Measurements from ENCODE around the gene MXRA7.
"Not testable (repeated sequence)": the region's sequence is repeated elsewhere in the genome, so short reads cannot be mapped to it uniquely, and the experiment has no call there.

Gene MXRA7

DNA sequence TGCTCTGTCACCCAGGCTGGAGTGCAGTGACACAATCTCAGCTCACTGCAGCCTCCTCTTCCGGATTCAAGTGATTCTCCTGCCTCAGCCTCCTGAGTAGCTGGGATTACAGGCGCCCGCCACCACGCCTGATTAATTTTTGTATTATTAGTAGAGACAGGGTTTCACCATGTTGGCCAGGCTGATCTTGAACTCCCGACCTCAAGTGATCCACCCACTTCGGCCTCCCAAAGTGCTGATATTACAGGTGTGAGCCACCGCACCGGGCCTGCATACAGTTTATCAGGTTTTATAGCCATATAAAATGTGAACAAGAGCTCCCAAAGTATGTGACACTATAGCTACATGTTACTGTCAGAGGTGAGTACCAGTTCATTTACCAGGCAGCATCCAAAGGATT lies 12.2 kb upstream of the MXRA7 start:
- not testable (repeated sequence) for H3K4me3 ChIP-seq (ENCODE audit: low read length); H3K27me3 ChIP-seq (ENCODE audit: control insufficient read depth, insufficient read depth, low read length); H3K9me3 ChIP-seq (replicated peaks; ENCODE audit: low read length); H3K9ac ChIP-seq (ENCODE audit: low read depth, low read length); H3K4me2 ChIP-seq (ENCODE audit: low read length)
- H3K36me3 ChIP-seq (ENCODE audit: insufficient read depth, low read length): peaks cover 66% of the 10 kb centered on the region
- peaks cover 20% of the 10 kb centered on the region for H3K4me1 ChIP-seq (ENCODE audit: control insufficient read depth, insufficient read depth, low read length)

DNA sequence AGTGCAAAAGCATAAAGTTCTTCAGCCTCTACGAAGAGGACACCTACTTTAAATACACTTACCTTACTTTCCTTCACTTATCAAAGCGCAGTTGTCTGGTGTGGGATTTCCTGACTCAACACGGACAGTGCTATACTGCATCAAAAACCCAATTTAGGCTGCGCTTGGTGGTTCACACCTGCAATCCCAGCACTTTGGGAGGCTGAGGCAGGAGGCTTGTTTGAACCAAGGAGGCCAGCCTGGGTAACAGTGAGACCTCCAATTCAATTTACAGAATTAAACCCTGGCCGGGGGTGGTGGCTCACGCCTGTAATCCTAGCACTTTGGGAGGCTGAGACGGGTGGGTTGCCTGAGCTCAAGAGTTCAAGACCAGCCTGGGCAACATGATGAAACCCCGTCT lies 11.5 kb upstream of the MXRA7 start:
- no peak overlapping the region for H3K4me3 ChIP-seq (ENCODE audit: low read length)
- no peak overlapping the region for H3K9ac ChIP-seq (ENCODE audit: low read depth, low read length)
- H3K27me3 ChIP-seq (ENCODE audit: control insufficient read depth, insufficient read depth, low read length): no peaks in the 10 kb centered on the region
- H3K4me1 ChIP-seq (ENCODE audit: control insufficient read depth, insufficient read depth, low read length): peaks cover 16% of the 10 kb centered on the region
- no peaks in the 10 kb centered on the region for H3K9me3 ChIP-seq (replicated peaks; ENCODE audit: low read length)
- no peak overlapping the region for H3K4me2 ChIP-seq (ENCODE audit: low read length)
- H3K36me3 ChIP-seq (ENCODE audit: insufficient read depth, low read length): peaks cover 70% of the 10 kb centered on the region

DNA sequence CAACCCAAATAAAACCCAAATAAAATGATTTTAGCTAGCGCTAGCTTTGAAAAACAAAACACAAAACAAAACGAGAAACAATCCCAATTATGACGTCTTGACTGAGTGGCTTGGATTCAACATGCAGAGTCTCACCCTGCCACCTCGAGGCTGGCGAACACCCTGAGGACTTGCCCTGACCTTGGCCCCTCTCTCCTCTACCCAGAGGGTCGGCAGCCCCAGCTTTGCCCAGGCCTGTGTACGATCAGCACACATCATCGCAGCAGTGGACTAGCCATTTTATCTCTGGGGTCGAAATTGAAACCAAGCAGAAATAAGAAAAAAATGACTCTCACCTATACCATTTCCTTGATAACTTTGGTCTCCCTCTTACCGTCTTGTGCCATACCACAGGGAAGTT lies 10.7 kb upstream of the MXRA7 start:
- Histone ChIP-seq H3K9ac (ENCODE audit: low read depth, low read length) (no peak overlapping the region), H3K27me3 (ENCODE audit: control insufficient read depth, insufficient read depth, low read length) (no peaks in the 10 kb centered on the region), H3K36me3 (ENCODE audit: insufficient read depth, low read length) (peaks cover 73% of the 10 kb centered on the region), H3K4me1 (ENCODE audit: control insufficient read depth, insufficient read depth, low read length) (peaks cover 25% of the 10 kb centered on the region), H3K4me2 (ENCODE audit: low read length) (no peak overlapping the region), H3K9me3 (replicated peaks; ENCODE audit: low read length) (no peaks in the 10 kb centered on the region), H3K4me3 (ENCODE audit: low read length) (no peak overlapping the region)

DNA sequence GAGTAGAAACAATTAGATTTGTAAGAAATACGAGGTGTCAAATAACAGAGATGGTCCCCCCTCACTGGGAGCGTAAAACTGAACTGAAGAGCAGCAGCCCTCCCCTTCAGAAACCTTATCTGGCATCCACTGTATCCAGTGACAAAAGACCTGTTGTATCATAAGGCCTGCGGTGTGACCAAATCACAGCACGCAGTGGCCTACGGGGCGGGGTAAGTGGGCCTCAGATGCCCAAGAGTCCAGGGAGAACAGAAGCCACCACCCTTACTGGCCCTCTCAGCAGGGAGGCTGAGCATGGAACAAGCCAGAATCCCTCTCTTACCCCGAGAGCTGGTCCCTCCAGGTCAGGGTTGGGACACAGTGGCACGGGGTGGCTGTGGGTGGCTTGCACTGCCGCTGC lies 10.2 kb upstream of the MXRA7 start:
- Histone ChIP-seq H3K36me3 (ENCODE audit: insufficient read depth, low read length) (peaks cover 73% of the 10 kb centered on the region), H3K9me3 (replicated peaks; ENCODE audit: low read length) (no peaks in the 10 kb centered on the region), H3K4me2 (ENCODE audit: low read length) (no peak overlapping the region), H3K27me3 (ENCODE audit: control insufficient read depth, insufficient read depth, low read length) (no peaks in the 10 kb centered on the region), H3K9ac (ENCODE audit: low read depth, low read length) (no peak overlapping the region), H3K4me3 (ENCODE audit: low read length) (no peak overlapping the region), H3K4me1 (ENCODE audit: control insufficient read depth, insufficient read depth, low read length) (peaks cover 30% of the 10 kb centered on the region)

DNA sequence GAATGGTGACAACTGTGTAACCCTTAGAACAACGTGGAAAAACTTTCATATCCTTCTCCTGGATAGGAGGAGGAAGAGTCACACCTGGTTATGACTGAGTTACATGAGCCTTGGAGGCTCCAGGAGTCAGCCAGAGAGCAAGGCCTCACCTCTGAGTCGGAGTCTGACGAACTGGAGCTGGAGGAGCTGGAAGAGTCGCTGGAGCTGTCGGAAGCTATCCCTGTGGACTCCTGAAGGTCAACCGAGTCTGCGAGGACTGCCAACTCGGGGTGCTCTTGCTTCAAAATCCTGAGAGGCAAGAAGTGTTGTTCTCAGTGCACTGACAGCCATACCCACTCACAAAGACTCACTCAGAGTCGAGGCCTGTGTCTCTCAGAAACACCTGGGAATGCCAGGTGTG lies 9.4 kb upstream of the MXRA7 start:
- H3K36me3 ChIP-seq (ENCODE audit: insufficient read depth, low read length): peaks cover 80% of the 10 kb centered on the region
- peaks cover 35% of the 10 kb centered on the region for H3K4me1 ChIP-seq (ENCODE audit: control insufficient read depth, insufficient read depth, low read length)
- H3K9ac ChIP-seq (ENCODE audit: low read depth, low read length): no peak overlapping the region

DNA sequence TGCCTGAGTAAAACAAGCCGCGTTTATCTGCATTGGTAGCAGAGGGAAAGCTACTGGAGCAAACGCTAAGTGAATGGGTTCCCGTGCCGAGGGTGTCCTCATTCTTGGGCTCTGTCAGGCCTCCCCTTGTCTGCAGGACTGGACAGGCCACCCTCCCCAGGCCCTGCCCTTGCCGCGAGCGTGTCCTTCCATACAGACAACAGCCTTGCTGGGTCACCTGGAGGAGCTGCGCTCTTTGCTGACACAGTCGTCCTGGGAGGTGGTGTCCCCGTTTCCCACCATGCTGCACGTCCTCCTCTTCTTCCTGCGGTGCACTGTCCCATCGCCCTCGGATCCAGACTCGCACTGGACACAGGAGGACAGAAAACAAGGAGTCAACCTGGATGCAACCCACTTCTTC lies 7.8 kb upstream of the MXRA7 start:
- Histone ChIP-seq H3K9me3 (replicated peaks; ENCODE audit: low read length) (no peaks in the 10 kb centered on the region), H3K9ac (ENCODE audit: low read depth, low read length) (no peak overlapping the region), H3K4me1 (ENCODE audit: control insufficient read depth, insufficient read depth, low read length) (peaks cover 28% of the 10 kb centered on the region), H3K36me3 (ENCODE audit: insufficient read depth, low read length) (peaks cover 80% of the 10 kb centered on the region), H3K4me3 (ENCODE audit: low read length) (no peak overlapping the region), H3K27me3 (ENCODE audit: control insufficient read depth, insufficient read depth, low read length) (no peaks in the 10 kb centered on the region), H3K4me2 (ENCODE audit: low read length) (no peak overlapping the region)

More for the DNA sequence above, 9.4 kb upstream of the MXRA7 start:
- no peak overlapping the region for H3K4me3 ChIP-seq (ENCODE audit: low read length)
- no peaks in the 10 kb centered on the region for H3K27me3 ChIP-seq (ENCODE audit: control insufficient read depth, insufficient read depth, low read length)
- H3K9me3 ChIP-seq (replicated peaks; ENCODE audit: low read length): no peaks in the 10 kb centered on the region
- H3K4me2 ChIP-seq (ENCODE audit: low read length): no peak overlapping the region

DNA sequence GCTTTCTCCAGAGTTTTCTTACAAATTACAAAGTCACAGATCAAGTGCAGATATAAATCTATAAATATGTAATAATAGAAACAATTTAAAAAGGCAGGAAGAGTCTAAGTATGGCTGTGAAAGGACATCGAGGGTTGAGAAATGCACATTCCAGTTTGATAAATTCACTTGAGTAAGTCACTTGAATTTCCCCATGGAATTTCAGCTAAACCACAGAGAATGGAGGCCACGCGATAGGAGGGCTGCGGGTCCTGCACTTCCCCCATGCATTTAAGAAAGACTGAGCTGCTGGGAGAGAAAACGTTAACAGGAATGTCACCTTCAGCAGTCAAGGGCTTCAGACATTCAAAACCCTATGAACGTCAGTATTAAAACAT lies 6.1 kb upstream of the MXRA7 start:
- Histone ChIP-seq H3K36me3 (ENCODE audit: insufficient read depth, low read length) (peaks cover 73% of the 10 kb centered on the region), H3K27me3 (ENCODE audit: control insufficient read depth, insufficient read depth, low read length) (no peaks in the 10 kb centered on the region), H3K9ac (ENCODE audit: low read depth, low read length) (peak overlapping the region; percentile 83), H3K9me3 (replicated peaks; ENCODE audit: low read length) (no peaks in the 10 kb centered on the region), H3K4me2 (ENCODE audit: low read length) (peak overlapping the region; percentile 70), H3K4me3 (ENCODE audit: low read length) (peak overlapping the region; percentile 33), H3K4me1 (ENCODE audit: control insufficient read depth, insufficient read depth, low read length) (peaks cover 30% of the 10 kb centered on the region)

DNA sequence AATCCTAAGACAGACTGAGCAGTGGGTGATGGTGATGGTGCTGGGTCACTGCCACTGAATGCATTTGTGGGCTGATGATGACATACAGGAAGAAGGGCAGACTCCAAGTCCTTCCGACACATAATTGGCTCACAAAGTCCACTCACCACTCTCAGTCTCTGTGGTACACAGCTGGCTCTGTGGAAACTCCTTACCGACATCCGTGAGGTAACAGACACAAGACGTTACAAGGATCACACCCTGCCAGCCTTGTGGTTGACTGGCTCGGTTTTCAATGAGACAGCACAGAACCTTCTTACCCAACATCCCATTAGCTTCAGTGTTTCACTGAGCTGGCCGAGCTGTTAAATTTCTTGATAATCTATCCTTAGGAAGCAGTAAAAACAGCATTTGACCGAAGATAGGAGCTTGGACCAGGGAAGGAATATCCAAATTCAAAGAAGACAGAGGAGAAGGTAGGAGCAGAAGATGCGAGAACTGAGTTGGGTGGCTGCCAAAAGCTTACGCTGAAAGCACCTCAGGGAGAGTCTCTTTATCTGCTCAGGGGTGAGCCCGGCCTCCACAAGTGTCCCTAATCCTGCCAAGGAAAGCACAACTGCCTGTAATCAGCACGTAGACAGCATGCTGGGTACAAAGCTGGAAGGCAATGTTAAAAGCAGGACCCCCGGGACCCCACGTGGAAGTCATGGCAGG lies 5.5 kb upstream of the MXRA7 start:
- Histone ChIP-seq H3K27me3 (ENCODE audit: control insufficient read depth, insufficient read depth, low read length) (no peaks in the 10 kb centered on the region), H3K4me3 (ENCODE audit: low read length) (peak overlapping the region; percentile 33), H3K9ac (ENCODE audit: low read depth, low read length) (peak overlapping the region; percentile 83), H3K4me1 (ENCODE audit: control insufficient read depth, insufficient read depth, low read length) (peaks cover 35% of the 10 kb centered on the region), H3K36me3 (ENCODE audit: insufficient read depth, low read length) (peaks cover 68% of the 10 kb centered on the region), H3K4me2 (ENCODE audit: low read length) (peak overlapping the region; percentile 70), H3K9me3 (replicated peaks; ENCODE audit: low read length) (no peaks in the 10 kb centered on the region)

DNA sequence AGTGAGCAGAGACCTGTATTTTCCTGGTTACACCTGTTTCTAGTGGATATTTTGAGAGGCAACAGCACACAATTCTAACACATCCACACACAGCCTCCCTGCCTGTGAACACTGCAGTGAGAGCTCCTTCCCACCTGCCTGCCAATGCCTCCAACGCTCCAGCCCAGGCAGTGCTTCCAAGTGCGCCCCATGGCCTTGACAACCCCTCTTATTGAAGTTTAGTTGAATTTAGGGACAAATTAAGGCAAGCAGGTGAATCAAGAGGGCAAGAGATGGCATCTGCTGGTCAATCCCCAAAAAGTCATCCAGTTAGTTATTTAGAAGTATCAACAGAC lies 4.7 kb upstream of the MXRA7 start:
- Histone ChIP-seq H3K4me1 (ENCODE audit: control insufficient read depth, insufficient read depth, low read length) (peaks cover 39% of the 10 kb centered on the region), H3K36me3 (ENCODE audit: insufficient read depth, low read length) (peaks cover 59% of the 10 kb centered on the region), H3K9ac (ENCODE audit: low read depth, low read length) (peak overlapping the region; percentile 62), H3K27me3 (ENCODE audit: control insufficient read depth, insufficient read depth, low read length) (no peaks in the 10 kb centered on the region), H3K4me2 (ENCODE audit: low read length) (peak overlapping the region; percentile 33), H3K9me3 (replicated peaks; ENCODE audit: low read length) (no peaks in the 10 kb centered on the region), H3K4me3 (ENCODE audit: low read length) (no peak overlapping the region)

DNA sequence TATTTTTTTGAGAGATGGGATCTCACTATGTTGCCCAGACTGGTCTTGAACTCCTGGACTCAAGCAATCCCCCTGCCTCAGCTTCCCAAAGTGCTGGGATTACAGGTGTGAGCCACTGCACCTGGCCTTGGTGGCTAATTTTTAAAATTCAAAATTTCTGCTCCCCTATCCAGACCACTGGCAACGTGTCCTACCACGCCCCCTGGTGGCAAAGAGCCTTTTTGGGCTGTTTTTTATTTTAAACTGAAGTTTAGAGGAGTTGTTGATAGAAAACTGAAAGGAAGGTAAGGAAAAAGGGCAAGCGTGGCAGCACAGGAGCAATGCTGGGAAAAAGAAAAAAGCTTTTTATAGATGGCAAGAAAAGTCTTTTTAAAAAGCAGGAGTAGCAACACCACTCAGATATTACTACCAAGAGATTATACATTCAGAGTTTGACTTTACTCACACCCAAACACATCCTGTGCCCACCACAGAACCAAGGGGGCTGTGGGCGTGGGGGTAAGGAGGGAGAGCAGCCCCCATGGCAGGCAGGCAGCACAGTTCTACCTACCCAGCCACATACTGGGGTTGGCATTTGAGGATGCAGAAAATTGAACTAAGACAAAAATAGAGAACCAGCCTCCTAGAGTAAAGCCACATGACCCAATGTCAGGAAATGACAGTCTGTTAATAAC lies 4.2 kb upstream of the MXRA7 start:
- H3K27me3 ChIP-seq (ENCODE audit: control insufficient read depth, insufficient read depth, low read length): no peaks in the 10 kb centered on the region
- H3K4me2 ChIP-seq (ENCODE audit: low read length): peak overlapping the region; percentile 33
- H3K9me3 ChIP-seq (replicated peaks; ENCODE audit: low read length): no peaks in the 10 kb centered on the region
- peaks cover 39% of the 10 kb centered on the region for H3K4me1 ChIP-seq (ENCODE audit: control insufficient read depth, insufficient read depth, low read length)
- H3K4me3 ChIP-seq (ENCODE audit: low read length): no peak overlapping the region
- peaks cover 54% of the 10 kb centered on the region for H3K36me3 ChIP-seq (ENCODE audit: insufficient read depth, low read length)
- H3K9ac ChIP-seq (ENCODE audit: low read depth, low read length): peak overlapping the region; percentile 62

DNA sequence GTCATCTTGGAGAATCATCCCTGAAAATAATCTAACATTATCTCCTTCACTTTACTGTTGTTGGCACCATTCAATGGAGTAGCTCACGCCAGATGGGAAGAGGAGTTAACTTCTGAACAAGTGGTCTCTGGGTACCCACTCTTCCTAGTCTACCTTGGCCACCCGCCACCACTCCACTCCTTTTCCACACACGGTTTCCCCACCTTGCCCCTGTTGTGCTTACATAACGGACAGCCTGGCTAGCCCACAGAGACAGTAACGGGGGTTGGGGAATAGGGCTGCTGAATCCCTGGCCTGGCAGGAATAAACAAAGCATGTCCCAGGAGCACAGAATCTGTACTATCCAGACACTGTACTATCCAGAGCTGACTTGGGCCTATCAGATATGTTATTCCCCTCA lies 3.6 kb upstream of the MXRA7 start:
- Histone ChIP-seq H3K9ac (ENCODE audit: low read depth, low read length) (peak overlapping the region; percentile 9), H3K4me3 (ENCODE audit: low read length) (no peak overlapping the region), H3K4me2 (ENCODE audit: low read length) (no peak overlapping the region), H3K36me3 (ENCODE audit: insufficient read depth, low read length) (peaks cover 48% of the 10 kb centered on the region), H3K4me1 (ENCODE audit: control insufficient read depth, insufficient read depth, low read length) (peaks cover 39% of the 10 kb centered on the region), H3K27me3 (ENCODE audit: control insufficient read depth, insufficient read depth, low read length) (no peaks in the 10 kb centered on the region), H3K9me3 (replicated peaks; ENCODE audit: low read length) (no peaks in the 10 kb centered on the region)

DNA sequence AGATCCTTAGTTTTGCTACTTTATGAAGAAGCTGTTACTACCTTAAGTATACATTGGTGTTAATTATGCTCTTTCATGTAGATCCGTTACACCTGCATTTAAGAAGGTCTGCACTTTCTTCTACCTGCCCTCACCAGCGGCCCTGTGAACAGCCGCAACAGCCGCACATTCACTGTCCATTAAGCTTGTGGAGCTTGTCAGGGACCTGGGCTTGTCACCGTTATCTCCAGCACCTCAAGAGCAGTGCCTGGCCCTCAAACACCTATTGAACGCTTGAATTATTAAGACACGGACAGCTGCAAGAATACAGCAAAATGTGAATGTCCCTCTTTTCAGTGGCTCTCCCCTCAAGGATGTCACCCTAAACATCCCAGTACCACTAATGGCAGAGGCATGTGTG lies 3.0 kb upstream of the MXRA7 start:
- no peaks in the 10 kb centered on the region for H3K27me3 ChIP-seq (ENCODE audit: control insufficient read depth, insufficient read depth, low read length)
- H3K36me3 ChIP-seq (ENCODE audit: insufficient read depth, low read length): peaks cover 42% of the 10 kb centered on the region
- no peak overlapping the region for H3K4me2 ChIP-seq (ENCODE audit: low read length)
- peaks cover 42% of the 10 kb centered on the region for H3K4me1 ChIP-seq (ENCODE audit: control insufficient read depth, insufficient read depth, low read length)
- H3K9ac ChIP-seq (ENCODE audit: low read depth, low read length): no peak overlapping the region
- H3K9me3 ChIP-seq (replicated peaks; ENCODE audit: low read length): no peaks in the 10 kb centered on the region
- no peak overlapping the region for H3K4me3 ChIP-seq (ENCODE audit: low read length)
